Heart left ventricle (tissue), 13 donors: ENCODE measurements around the gene MYH7B.

Experiments
- CTCF ChIP-seq, 12 donors: fragments of 200-600 bp; sonication (generic) in 4 of 12; IDR thresholded peaks; one replicate each; pipeline versions ENCODE4 v1.5.0 to v1.8.0; 2018 to 2022; ENCODE audit warnings: antibody characterized with exemption in 12 of 12, mild to moderate bottlenecking in 5 of 12
- POLR2A ChIP-seq, 2 donors: fragments of 450-650 bp; IDR thresholded peaks; one replicate each; pipeline ENCODE4 v1.6.1; 2017; ENCODE audit warnings: antibody characterized with exemption in 2 of 2, mild to moderate bottlenecking in 2 of 2, moderate library complexity in 2 of 2
- donor health status: ischemic (EF 13 %, LVEDD 7.1; RV severe dilation, severe dysfunction).
- donor health status: DM: no; HTN: yes; CAD: no.
- donor health status: DM: no; HTN: no; CAD: no.
- donor health status: ischemic (EF 25% LVEDD 6.9; RV normal size, moderate dysfunction).
- donor health status: ischemic (EF 25% LVEDD 5.7; RV mildly dilated, moderate dysfunction).
- donor health status: ischemic (EF 35%, LVEDD 5.7; RV mildly dilated, moderate dysfunction).
- donor health status: nonischemic (EF 11% LVEDD 7.7; RV severe dilation, severe dysfunction).
- donor health status: DM: yes; HTN: yes; CAD: no.
- donor health status: PGD.
- donor health status: ischemic (EF 29% LVEDD 5.4; RV normal size, mild dysfunction).
- donor health status: nonischemic (EF 23%, LVEDD 6.1; RV moderate dilation, normal function).

- TF ChIP-seq CTCF (IDR thresholded peaks at IDR 0.05) = no peak
- no peak for TF ChIP-seq POLR2A (IDR thresholded peaks at IDR 0.05)
Observed at GRCh38 chr20:34948030-34948429, 7.6 kb upstream of the MYH7B start.
